Skeletal muscle cell (primary cell): ENCODE measurements around the gene GADL1.

Experiments
- DNase-seq: peaks from one replicate; pipeline ENCODE4 v3.0.0-alpha.2; 2010; ENCODE audit warnings: low read depth
- H3K4me3 ChIP-seq: 2 replicates; pipeline ENCODE4 v1.5.1; 2011; ENCODE audit warnings: low read depth, mild to moderate bottlenecking, control low read depth, low read length, moderate library complexity

The GADL1 gene

DNA sequence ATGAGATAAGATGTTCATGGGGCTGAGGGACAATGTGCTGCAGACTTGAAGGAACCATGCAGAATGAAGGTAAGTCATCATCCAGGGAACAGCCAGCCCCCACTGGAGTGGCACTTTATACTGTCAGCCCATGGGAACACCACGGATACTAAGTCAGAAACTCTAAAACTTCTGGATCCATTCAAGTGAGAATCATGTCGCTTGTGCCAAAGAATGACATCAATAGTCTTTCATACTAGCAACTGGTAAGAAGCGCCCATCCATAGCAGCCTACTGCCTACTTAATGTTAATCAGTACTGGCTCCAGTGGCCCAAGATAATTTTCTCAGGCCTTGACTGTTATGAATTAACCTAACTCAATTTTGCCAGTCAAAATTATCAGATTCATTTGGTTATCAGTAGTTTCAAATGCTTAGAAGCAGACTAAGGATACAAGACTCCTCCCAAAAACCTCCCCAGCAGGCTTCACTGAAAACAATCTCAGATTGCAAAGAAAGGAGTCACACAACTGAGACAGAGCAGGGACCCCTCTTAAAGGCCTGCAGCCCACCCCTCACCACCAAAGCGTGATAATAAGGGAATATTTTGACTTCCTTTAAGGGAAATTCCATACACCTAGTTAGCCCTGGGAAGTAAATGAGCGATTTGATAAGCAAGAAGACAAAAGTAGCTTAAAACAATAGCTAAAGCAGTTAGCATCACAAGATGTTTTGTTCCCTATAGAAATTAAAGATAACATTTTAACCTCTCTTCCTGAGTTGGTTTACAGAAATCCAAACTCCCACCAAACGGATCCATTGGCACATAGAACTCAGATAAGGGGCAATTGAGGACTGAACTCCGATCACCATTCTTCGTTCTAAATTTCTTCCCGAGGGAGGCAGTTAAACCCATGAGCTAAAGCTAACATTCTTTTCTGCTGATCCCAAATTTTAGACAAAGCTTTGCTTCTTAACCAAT is 189.2 kb downstream of the GADL1 start:
- DNase-seq: no peak
- no peak overlapping the region for H3K4me3 ChIP-seq

DNA sequence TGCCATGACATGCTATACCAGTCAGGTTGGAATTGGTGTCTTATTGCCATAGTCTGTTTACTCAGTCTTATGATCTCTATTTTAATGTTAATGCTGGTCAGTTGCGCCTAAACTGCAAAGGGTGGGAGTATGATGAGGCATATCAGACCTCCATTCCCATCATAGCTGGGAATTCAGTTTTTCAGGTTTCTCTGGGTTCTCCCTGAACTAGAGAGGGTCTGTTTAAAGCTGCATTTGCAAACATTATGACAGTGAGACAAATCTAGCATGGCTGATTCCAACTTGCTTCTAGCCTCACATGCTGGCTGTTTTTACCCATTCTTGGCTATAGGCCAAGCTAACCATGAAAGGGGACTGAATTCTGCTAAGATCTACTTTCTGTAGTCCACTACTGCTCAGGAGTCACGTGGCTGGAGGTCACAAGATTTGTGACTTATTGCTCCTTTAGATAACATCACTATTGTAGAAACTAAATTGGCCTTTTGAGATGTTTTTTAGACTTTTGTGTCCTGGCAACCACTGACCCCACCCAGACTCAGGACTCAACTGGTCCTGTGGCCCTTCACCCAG is 191.5 kb downstream of the GADL1 start:
- H3K4me3 ChIP-seq: no peak overlapping the region
- DNase-seq: no peak

DNA sequence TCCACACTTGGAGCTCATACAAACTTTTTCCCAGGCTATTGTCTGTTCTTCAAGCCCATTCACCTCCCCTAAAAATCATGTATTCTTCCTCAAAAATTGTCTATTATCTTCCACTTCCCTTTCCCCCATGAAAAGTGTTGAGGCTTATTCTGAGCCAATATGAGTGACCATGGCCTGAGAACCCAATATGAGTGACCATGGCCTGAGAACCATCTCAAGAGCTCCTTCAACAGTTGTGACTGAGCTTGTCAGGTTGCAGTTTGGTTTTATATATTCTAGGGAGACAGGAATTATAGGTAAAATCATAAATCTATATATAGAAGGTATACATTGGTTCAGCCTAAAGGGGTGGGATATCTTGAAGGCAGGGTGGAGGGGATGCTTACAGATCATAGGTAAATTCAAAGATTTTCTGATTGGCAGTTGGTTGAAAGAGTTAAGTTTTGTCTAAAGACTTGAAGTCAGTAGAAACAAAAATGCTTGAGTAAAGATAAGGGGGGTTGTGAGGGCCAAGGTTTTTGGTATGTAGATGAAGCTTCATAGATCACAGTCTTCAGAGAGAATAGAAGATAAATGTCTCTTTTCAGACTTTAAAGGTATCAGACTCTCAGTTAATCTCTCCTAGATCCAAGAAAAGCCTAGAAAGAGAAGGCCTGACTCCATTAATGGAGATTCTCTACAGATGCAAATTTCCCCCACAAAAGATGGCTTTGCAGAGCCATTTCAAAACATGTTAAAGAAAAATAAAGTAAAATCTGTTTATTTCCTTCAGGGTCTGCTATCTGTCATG is 192.2 kb downstream of the GADL1 start:
- H3K4me3 ChIP-seq: no peak overlapping the region
- DNase-seq: no peak

DNA sequence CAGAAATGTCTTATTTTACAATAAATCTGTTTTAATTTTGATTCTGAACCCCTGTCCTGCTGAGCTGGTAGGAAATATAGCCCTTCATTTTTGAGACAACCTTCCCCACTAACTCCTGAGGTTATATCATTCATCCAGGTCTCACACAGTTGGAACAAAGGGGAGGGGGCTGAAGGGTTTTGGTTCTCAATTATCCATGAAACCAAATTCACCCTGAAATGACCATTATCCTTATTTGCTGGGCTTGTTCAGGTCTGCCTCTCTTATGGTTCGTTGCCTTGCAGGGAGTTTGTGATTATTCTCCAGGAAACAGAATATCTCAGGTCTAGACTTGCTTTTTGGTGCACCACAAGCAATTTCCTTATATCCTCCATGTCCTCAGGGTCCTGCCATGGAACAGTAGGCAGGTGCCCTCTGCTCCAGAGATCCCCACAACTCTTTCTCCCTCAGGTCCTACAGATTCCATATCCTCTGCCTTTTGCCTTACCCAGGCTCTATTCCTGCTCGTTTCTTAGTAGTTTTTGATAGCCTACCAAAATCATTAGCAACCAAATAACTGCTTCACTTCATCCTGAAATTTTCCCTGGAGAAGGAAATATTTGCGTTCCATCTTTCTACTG is 193.6 kb downstream of the GADL1 start:
- H3K4me3 ChIP-seq: no peak overlapping the region
- DNase-seq: no peak

DNA sequence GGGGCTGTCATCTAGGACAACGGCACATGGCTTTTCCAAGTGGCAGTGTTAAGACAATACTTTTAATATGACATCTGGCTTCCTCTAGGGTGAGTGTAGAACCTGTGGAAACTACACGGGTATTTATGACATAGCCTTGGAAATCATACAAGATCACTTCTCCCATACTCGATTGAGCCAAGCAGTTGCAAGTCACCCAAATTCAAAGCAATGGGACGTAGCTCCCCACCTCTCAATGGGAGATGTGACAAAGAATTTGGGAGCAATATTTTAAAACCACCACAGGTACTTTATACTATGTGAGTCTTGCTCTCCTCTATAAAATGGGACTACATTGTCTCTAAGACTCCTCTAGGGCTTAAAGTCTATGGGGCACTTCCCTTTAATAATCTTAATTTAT is 194.5 kb downstream of the GADL1 start:
- DNase-seq: no peak
- H3K4me3 ChIP-seq: no peak overlapping the region

DNA sequence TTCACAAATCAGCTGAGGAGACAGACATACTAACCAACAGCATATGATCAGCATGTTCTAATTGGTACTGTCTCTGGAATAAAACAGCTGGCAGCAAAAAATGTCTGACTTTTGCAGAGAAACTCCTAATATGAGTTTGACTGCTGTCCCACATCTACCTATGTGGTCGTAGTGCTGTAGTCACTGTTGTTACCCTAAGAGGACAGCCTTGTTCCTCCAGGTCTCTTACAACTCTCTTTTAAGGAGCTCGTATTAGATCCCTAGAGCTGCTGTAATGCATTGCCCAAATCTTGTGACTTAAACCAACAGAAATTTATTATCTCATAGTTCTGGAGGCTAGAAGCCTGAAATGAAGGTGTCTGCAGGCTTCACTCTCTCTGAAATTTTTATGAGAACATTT is 195.9 kb downstream of the GADL1 start:
- no peak for DNase-seq
- H3K4me3 ChIP-seq: no peak overlapping the region

DNA sequence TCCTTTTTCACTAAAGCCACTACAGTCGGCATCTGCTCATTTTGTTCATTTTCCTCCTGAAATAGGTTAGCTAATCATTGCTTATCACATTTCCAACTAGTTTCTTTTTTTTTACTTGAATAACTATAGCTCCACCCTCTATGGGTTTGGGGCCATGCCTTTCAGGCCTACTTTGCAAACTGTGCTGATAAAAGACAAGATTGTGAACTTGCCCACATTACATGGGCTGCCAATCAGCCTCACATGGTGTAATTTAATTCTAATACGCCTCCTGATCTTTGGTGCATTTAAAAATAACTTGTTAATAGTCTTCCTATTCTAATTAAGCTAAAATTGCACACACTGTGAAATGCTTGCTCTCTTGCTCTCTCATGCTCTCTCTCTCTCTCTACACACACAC is 197.6 kb downstream of the GADL1 start:
- no peak for DNase-seq
- no peak overlapping the region for H3K4me3 ChIP-seq

DNA sequence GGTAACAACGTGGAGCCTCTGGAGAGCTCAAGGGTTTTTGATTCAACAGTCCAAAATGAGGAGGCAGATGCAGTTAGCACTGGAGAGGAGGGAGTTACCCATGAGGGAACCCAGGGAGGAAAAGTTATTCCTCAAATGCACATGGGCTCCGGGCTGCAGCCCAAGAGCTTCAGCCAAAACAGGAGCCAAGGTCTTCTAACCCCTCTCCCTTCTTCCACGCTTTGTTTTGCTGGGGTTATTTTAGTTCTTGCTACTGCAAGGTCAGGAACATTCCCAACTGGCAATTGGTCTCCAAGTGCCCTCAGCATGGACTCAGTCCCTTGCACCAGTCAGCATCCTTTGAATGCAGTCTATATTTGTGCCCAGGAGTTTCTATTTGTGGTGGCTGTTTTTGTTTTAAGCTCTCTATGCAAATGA is 198.1 kb downstream of the GADL1 start:
- no peak overlapping the region for H3K4me3 ChIP-seq
- DNase-seq: no peak

DNA sequence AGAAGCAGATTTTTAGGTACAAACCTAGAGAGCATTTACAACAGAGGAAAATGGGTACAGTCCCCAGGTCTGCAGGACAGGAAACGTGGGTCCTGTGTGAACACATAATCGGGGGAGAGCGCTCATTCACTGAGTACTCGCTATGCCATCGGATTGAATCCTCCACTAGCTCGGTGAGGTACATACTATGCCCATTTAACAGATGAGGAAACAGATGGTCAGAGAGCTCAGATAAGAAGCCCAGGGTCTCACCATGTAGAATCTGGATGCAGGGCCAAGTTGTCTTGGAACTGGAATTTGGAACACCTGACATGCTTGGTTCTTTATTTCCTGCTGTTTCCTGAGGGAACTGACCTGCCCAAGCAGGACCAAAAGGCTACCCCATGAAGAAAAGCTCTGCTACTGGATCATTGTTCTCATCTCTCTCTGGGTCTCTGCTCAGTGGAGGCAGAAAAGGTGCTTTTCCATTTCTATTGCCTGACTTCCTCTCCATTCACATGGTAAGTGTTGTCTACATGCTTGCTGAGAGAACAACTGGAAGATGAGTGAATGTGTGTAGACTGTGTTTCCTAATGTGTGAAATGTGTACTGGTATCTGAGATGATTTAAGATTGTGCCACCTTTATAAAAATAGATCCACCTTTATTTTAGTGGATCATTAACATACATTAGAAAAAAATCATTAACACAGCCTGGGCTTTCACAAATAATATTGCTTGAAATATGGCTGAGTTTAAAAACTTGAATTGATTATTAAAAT is 199.0 kb downstream of the GADL1 start:
- no peak for DNase-seq
- no peak overlapping the region for H3K4me3 ChIP-seq

DNA sequence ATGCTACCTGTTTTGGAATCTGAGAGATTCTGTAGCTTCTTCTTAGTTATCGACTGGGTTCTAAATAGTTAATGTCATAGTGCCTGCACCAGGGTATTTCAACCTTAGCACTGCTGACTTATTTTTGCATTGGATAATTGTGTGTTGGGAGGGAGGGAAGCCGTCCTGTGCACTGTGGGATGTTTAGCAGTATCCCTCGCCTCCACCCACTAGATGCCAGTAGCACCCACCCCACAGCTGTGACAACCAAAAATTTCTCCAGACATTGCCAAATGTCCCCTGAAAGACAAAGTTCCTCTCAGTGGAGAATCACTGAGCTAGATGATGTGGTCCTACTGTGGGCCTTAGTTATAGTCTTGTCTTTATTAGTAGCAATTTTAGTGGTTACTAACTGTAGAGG is 199.8 kb downstream of the GADL1 start:
- DNase-seq: no peak
- H3K4me3 ChIP-seq: no peak overlapping the region

DNA sequence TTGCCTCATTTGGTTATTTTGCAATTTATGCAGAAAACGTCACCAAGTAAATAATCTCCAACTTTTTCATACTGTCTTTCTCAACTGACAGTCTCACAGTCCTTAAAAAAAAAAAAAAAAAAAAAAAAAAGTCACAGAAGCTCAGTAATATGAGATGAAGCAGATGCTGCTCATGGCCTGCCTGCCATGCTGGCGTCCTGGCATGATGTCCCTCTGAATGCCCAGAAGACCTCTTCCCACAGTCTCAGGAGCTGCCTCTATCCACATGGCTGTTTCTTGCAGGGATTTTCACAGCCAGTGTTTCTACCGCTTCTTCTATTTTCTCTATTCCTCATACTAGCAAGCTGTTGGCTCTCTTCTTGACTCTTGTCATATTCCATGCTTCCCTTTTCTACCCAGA is 200.3 kb downstream of the GADL1 start:
- H3K4me3 ChIP-seq: no peak overlapping the region
- DNase-seq: no peak

DNA sequence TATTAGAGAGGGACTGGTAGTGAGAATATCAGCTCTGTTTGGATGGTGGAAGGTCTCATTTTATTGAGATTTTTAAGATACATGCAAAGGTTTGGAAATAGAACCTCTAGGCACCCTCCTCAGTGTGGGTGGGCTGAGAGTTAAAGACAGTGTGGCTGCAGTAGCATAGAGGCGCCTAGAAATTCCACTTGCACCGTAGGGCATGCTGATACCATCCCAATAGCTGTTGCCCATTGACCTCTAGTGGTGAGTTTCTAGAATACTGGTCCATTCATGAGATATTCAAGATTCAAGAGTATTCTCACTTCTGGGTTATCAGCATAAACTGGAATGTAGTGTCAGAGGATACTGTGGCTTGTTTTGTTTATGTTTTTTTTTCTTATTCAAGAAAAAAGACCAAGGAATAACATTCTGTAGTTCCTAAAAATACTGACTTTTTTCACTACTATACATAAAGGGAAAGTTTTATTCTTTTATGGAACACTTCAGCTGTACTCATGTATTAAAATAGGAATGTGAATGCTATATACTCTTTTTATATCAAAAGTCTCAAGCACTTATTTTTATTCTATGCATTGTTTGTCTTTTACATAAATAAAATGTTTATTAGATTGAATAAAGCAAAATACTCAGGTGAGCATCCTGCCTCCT is 200.9 kb downstream of the GADL1 start:
- DNase-seq: no peak
- no peak overlapping the region for H3K4me3 ChIP-seq

DNA sequence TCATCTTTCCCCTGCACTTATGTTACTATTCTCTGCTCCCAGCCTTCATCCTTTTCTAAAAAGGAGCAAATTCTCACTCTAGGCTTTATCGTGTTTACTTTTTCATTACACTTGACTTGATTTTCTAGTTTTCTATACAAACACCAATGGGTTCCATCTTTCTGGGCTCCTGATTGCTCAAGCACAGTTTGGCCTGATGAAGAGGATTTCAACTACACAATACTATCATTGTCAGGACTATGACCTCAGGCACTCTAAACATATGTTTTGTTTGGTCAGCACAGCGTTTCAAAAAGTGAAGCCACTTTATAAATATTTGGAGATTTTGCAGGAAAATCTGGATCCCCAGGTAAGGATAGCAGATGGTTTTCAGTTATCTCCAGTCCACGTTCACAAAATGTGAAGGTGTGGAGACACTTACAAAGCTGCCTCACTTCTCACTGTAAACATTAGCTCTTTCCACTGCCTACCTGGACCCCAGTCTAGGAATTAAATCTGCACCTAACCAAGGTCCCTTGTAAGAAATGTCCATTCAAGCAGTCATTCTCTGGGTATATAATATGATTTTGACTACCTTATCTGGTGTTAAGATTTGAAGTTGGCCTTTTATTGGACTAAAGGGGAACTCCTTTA is 201.8 kb downstream of the GADL1 start:
- DNase-seq: no peak
- no peak overlapping the region for H3K4me3 ChIP-seq

DNA sequence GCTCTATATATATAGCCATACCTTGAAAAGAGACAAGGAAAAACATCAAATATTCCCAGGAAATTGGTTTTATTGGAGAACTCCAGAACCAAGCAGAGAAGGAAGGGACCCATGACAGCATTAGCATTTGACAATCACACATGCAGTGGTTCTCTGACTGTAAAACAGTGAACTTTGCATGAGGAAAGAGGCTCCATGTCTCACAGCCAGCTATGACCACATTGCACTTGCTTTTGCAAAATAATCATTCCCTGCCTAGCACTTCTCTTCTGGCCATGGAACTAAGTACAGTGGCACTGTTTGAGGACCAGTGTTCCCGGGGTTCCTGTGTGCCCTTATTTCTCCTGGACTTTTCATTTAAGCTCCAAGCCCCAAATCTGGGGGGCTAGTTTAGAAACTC is 202.5 kb downstream of the GADL1 start:
- no peak overlapping the region for H3K4me3 ChIP-seq
- no peak for DNase-seq

DNA sequence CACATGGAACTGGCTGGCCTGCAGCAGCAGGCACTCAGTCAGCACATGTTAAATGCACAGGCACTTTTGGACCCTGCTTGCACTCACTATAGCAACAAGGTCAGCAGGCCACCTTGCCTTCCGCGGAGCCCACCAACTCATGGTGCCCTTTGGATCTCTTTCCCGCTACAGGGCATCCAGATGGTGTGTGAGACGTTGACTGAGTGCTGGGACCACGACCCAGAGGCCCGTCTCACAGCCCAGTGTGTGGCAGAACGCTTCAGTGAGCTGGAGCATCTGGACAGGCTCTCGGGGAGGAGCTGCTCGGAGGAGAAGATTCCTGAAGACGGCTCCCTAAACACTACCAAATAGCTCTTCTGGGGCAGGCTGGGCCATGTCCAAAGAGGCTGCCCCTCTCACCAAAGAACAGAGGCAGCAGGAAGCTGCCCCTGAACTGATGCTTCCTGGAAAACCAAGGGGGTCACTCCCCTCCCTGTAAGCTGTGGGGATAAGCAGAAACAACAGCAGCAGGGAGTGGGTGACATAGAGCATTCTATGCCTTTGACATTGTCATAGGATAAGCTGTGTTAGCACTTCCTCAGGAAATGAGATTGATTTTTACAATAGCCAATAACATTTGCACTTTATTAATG is 203.1 kb downstream of the GADL1 start:
- DNase-seq: no peak
- H3K4me3 ChIP-seq: no peak overlapping the region

DNA sequence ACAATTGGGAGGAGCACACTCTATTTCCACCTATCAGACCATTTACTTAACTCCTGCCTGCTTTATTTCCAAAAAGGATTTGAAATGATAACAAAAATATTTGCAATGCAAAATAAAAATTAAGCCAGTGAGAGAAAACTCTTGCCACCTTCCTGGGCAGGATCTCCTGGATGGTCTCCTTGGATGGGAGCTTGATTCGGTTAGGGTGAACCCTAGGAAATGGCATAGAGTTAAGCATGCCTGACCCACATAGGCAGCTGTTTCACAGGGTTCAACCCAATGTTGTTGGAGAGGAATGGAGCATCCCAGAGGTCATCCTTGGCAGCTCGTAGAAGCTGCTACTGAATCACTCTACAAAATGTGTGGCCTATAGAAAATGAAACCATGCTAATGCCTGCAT is 204.3 kb downstream of the GADL1 start:
- DNase-seq: no peak
- H3K4me3 ChIP-seq: no peak overlapping the region

DNA sequence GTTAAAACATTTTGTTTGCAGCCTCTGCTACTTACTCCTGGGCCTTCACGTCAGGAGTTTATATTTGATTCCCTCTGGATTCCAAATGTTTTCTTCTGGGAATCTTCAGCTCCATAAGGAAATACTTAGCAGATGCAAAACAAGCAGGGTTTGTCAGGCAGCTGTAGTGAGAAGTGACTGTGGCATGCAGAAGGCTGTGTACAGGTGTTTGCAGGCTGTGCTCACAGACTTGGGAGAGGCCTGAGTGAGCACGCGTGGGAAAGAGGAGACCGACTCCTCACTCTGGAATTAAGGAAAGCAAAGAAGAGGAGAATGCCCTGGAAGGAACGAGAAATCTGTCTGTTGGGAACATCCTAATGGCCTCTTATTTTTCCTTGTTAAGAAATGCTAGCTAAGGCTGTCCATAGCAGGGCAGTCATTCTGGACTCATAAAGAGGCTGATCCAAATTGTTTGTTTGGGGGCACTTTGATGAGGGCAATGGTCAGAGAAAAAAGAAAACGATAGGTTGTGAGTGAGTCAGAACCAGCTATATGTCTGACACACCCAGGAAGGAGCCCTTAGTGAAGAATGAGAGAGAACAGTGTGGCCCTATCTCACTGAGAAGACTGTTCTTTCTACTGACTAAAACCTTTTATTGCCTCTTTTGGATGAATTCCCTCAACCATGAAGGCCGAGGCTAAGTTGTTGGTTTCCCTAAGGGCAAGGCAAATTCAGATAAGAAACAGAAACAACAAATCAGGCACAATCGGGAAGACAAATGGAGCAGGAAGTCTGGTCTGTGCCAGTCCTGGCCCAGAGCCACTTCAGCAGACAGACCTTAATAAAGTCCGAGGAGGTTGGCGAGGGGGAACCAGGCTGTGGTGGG is 205.5 kb downstream of the GADL1 start:
- DNase-seq: no peak
- no peak overlapping the region for H3K4me3 ChIP-seq
